ENCODE results near the gene GPBP1L1. TPM values are rescaled to one million over a fixed set of nuclear protein-coding genes. Genes with fewer than 3 reads are reported as not detected.

The GPBP1L1 gene
- total and polyA plus RNA-seq, 9 of the 15 experiments (the other 6 are each of a cell fraction or from before 2014, with no cell fraction given) = 86.0 to 216 (median 138) TPM

DNA sequence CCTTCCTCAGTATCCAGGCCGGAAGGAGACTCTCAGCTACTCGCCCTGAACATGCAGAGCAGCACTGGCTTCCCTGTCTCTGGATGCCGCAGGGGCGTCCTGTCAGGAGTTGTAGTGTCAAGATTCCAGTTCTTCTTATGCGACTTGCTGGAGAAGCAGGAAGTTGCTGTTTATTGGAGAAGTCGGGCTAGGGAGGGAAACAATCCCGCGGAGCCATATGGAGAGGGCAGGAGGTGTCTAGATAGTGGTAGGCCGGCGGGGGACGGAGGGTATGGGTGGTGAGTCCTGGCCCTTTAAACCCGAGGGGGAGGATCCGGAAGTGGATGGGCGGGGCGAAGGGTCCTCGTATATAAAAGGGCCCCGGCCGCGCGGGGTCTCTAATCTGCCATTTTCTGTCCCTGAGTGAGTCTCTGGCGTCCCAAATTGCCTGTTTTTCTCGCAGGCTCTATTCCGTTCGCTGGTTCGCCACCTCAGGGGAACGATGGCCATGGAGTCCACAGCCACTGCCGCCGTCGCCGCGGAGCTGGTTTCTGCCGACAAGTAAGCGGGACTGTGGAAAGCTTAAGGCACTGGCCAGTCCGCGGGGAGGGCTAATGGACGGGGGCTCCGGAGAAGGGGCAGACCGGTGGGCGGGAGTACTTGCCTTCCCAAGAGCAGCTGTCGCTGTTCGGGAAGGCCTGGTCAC lies 102.5 kb downstream of the GPBP1L1 start, which contains the start of gene NASP (continued):
- TF ChIP-seq, protein P1, sequence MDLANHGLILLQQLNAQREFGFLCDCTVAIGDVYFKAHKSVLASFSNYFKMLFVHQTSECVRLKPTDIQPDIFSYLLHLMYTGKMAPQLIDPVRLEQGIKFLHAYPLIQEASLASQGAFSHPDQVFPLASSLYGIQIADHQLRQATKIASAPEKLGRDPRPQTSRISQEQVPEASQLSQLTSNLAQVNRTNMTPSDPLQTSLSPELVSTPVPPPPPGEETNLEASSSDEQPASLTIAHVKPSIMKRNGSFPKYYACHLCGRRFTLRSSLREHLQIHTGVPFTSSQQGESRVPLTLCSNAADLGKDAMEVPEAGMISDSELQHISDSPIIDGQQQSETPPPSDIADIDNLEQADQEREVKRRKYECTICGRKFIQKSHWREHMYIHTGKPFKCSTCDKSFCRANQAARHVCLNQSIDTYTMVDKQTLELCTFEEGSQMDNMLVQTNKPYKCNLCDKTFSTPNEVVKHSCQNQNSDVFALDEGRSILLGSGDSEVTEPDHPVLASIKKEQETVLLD (IDR thresholded peaks at IDR 0.05) = peak; percentile 42; the same call in 1 of the 2 replicates
- peak; percentile 59 for TF ChIP-seq ASH1L (IDR thresholded peaks at IDR 0.05; ENCODE audit: borderline replicate concordance, low read depth, partially characterized antibody)
- TF ChIP-seq EWSR1 (IDR thresholded peaks at IDR 0.05; ENCODE audit: borderline replicate concordance, low read depth, partially characterized antibody) = no peak
- no peak for TF ChIP-seq DIDO1 (tag; IDR thresholded peaks at IDR 0.05; ENCODE audit: low read depth)
- peak; percentile 49 for TF ChIP-seq HDAC3 (IDR thresholded peaks at IDR 0.05; ENCODE audit: borderline replicate concordance, partially characterized antibody)
- no peak for TF ChIP-seq HNRNPH1 (optimal IDR thresholded peaks at IDR 0.05; ENCODE audit: low read depth, low read length)
- TF ChIP-seq TAF15 (IDR thresholded peaks at IDR 0.05; ENCODE audit: low read depth, low read length) = 0 out of 2 replicates have a peak, but pooled peaks have one; percentile 53
- TF ChIP-seq, protein P2, sequence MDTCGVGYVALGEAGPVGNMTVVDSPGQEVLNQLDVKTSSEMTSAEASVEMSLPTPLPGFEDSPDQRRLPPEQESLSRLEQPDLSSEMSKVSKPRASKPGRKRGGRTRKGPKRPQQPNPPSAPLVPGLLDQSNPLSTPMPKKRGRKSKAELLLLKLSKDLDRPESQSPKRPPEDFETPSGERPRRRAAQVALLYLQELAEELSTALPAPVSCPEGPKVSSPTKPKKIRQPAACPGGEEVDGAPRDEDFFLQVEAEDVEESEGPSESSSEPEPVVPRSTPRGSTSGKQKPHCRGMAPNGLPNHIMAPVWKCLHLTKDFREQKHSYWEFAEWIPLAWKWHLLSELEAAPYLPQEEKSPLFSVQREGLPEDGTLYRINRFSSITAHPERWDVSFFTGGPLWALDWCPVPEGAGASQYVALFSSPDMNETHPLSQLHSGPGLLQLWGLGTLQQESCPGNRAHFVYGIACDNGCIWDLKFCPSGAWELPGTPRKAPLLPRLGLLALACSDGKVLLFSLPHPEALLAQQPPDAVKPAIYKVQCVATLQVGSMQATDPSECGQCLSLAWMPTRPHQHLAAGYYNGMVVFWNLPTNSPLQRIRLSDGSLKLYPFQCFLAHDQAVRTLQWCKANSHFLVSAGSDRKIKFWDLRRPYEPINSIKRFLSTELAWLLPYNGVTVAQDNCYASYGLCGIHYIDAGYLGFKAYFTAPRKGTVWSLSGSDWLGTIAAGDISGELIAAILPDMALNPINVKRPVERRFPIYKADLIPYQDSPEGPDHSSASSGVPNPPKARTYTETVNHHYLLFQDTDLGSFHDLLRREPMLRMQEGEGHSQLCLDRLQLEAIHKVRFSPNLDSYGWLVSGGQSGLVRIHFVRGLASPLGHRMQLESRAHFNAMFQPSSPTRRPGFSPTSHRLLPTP (IDR thresholded peaks at IDR 0.05; ENCODE audit: borderline replicate concordance, extremely low read depth, insufficient read length) = no peak
- TF ChIP-seq MECOM (CRISPR knock-in tag; IDR thresholded peaks at IDR 0.05) = no peak
- no peak for TF ChIP-seq RFX1 (IDR thresholded peaks at IDR 0.05)
- 0 out of 2 replicates have a peak, but pooled peaks have one; percentile 23 for TF ChIP-seq CAMTA2 (CRISPR knock-in tag; conservative IDR thresholded peaks at IDR 0.05)
- TF ChIP-seq KLF1 (tag; IDR thresholded peaks at IDR 0.05) = peak; percentile 52
- peak; percentile 93 for TF ChIP-seq FOXK1 (CRISPR knock-in tag; IDR thresholded peaks at IDR 0.05; ENCODE audit: borderline replicate concordance)
- TF ChIP-seq ZNF121 (CRISPR knock-in tag; conservative IDR thresholded peaks at IDR 0.05) = no peak
- TF ChIP-seq FOXA3 (CRISPR knock-in tag; conservative IDR thresholded peaks at IDR 0.05 in 1 of 2, IDR thresholded peaks at IDR 0.05 in 1 of 2) = no peak
- TF ChIP-seq, protein P3, sequence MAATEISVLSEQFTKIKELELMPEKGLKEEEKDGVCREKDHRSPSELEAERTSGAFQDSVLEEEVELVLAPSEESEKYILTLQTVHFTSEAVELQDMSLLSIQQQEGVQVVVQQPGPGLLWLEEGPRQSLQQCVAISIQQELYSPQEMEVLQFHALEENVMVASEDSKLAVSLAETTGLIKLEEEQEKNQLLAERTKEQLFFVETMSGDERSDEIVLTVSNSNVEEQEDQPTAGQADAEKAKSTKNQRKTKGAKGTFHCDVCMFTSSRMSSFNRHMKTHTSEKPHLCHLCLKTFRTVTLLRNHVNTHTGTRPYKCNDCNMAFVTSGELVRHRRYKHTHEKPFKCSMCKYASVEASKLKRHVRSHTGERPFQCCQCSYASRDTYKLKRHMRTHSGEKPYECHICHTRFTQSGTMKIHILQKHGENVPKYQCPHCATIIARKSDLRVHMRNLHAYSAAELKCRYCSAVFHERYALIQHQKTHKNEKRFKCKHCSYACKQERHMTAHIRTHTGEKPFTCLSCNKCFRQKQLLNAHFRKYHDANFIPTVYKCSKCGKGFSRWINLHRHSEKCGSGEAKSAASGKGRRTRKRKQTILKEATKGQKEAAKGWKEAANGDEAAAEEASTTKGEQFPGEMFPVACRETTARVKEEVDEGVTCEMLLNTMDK (IDR thresholded peaks at IDR 0.05; ENCODE audit: borderline replicate concordance, insufficient read depth, low read depth, low read length, poor library complexity, severe bottlenecking) = peak; percentile 52
- TF ChIP-seq, protein P4, sequence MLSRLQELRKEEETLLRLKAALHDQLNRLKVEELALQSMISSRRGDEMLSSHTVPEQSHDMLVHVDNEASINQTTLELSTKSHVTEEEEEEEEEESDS (CRISPR knock-in tag; IDR thresholded peaks at IDR 0.05) = no peak
- TF ChIP-seq GABPB2 (CRISPR knock-in tag; conservative IDR thresholded peaks at IDR 0.05) = peak; percentile 69; the same call in 1 of the 2 replicates
- no peak; the same call in 1 of the 2 replicates for TF ChIP-seq ZNF830 (CRISPR knock-in tag; IDR thresholded peaks at IDR 0.05)
- no peak for TF ChIP-seq SAFB2 (IDR thresholded peaks at IDR 0.05; ENCODE audit: borderline replicate concordance, low read depth, low read length, severe bottlenecking)
- peak; percentile 100 for TF ChIP-seq POLR2AphosphoS5 (IDR thresholded peaks at IDR 0.05; ENCODE audit: control insufficient read depth, insufficient read depth, low read depth, low read length)

All from K562 (cell line).